Mucosa of rectum (tissue), 2 donors: Measurements from ENCODE around the gene KCNC4.
A peak's percentile ranks its signal among the peaks of the same experiment; 100 is the strongest.

Experiments used
- H3K27ac ChIP-seq, 2 donors: one replicate each; pipeline ENCODE4 v1.7.0; 2013; ENCODE audit warnings: inconsistent platforms in 2 of 2, low read depth in 2 of 2, low read length in 2 of 2
- H3K27me3 ChIP-seq, 2 donors: one replicate each; pipeline ENCODE4 v1.7.0; 2013; ENCODE audit warnings: low read length in 2 of 2; ENCODE audit not compliant: control insufficient read depth in 2 of 2, insufficient read depth in 2 of 2
- H3K36me3 ChIP-seq, 2 donors: one replicate each; pipeline ENCODE4 v1.7.0; 2013; ENCODE audit warnings: low read length in 2 of 2; ENCODE audit not compliant: control insufficient read depth in 2 of 2, insufficient read depth in 2 of 2
- H3K4me1 ChIP-seq, 2 donors: one replicate each; pipeline ENCODE4 v1.7.0; 2013; ENCODE audit warnings: low read length in 2 of 2, mild to moderate bottlenecking in 1 of 2; ENCODE audit not compliant: control insufficient read depth in 2 of 2, insufficient read depth in 2 of 2
- H3K4me3 ChIP-seq, 2 donors: one replicate each; pipeline ENCODE4 v1.7.0; 2013; ENCODE audit warnings: low read length in 2 of 2
- H3K9ac ChIP-seq, 2 donors: one replicate each; pipeline ENCODE4 v1.7.0; 2013; ENCODE audit warnings: low read length in 2 of 2, low read depth in 1 of 2, mild to moderate bottlenecking in 1 of 2
- H3K9me3 ChIP-seq, 2 donors: one replicate each; pipeline ENCODE4 v1.7.0; 2013; ENCODE audit warnings: low read length in 2 of 2; ENCODE audit not compliant: control insufficient read depth in 2 of 2
- donor health status: healthy.
- donor health status: Normal muscosa, but diverticular disease.

Gene KCNC4

DNA sequence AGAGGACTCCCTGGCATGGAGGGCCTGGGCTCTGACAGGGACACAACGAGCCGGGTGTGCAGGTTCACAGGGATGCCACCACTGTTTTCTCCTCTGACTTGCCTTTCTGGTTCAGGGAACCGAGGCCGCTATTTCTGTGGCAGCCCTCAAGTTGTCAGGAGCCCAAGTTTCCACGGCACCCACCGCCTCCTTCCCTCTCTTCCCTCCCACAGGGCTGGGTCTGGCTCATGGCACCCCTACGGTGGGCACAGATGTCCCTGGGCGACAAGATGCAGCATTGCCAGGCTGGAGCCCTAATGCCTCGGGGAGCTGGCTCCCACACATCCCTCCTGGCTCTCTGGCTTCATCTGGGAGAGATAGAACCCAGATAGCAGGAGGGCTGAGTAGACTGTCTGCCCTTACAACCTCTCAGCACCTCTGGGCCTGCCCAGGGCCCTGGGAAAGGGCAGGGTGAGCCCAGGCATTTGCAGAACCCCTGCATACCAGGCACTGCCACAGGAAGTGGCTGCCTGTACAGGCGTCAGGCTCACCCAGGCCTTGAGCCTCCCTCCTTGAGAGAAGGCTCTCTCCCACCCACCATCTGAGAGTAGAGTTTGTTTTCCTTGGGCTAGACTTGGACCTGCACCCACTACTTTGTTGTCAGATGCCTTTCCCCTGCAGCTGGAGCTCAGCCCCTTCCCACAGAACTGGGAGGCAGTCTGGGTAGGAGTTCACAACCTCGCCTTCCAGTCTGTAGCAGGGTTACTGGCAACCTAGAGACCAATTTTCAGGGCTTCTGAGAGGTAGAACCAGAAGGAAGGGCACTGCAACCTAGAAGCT is 20.5 kb downstream of the KCNC4 start:
- Histone ChIP-seq H3K27ac (no peak overlapping the region), H3K36me3 (peaks cover 3 to 8% of the 10 kb centered on the region in 2 donors), H3K9ac (no peak overlapping the region), H3K4me3 (no peak overlapping the region), H3K4me1 (peaks cover 0 to 3% of the 10 kb centered on the region in 2 donors), H3K9me3 (no peaks in the 10 kb centered on the region), H3K27me3 (no peaks in the 10 kb centered on the region)

DNA sequence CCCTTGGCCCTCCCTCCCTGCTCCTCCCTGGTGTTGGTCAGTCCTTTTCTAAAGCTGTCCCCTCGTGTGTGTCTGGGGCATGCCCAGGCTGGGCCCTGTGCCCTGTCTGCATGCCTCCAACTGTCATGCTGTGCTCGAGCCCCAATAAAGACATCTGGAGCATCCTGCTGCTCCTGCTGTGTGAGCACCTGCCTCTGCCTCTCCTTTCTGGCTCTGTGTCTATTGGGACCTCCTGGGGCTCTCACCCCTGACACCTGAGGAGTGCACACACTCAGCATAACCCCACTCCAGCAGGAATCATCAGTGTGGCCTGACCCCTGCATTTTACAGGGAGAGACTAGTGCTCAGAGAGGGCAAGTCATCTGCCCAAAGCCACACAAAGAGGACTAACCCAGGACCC is 23.7 kb downstream of the KCNC4 start:
- no peak overlapping the region for H3K9ac ChIP-seq
- H3K4me3 ChIP-seq = no peak overlapping the region
- peaks cover 3 to 4% of the 10 kb centered on the region in 2 donors for H3K36me3 ChIP-seq
- H3K4me1 ChIP-seq = peaks cover 0 to 12% of the 10 kb centered on the region in 2 donors
- H3K27me3 ChIP-seq = no peaks in the 10 kb centered on the region
- no peaks in the 10 kb centered on the region for H3K9me3 ChIP-seq
- H3K27ac ChIP-seq = no peak overlapping the region

DNA sequence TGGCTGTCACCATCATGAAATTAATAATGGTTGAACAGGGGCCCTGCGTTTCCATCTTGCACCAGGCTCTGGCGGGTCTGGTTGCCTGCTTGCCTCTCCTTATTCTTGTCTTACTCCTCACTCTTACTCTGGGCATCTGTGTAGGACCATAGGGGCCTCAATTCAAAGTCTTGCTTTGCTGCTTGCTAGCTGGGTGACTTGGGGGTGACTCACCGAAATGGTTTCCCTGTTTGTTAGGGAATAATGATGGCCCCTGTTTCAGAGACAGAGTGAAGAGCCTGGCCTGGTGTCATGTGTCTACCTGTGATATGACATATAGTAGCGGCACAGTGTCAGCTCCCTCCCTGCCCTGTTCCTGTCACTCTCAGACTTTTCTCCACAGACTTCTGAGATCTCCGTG is 24.6 kb downstream of the KCNC4 start:
- H3K9ac ChIP-seq = no peak overlapping the region
- H3K27ac ChIP-seq = no peak overlapping the region
- H3K27me3 ChIP-seq = no peaks in the 10 kb centered on the region
- no peaks in the 10 kb centered on the region for H3K9me3 ChIP-seq
- peaks cover 3 to 4% of the 10 kb centered on the region in 2 donors for H3K36me3 ChIP-seq
- no peak overlapping the region for H3K4me3 ChIP-seq
- H3K4me1 ChIP-seq = peaks cover 0 to 12% of the 10 kb centered on the region in 2 donors

- H3K4me1 ChIP-seq = peaks cover 0 to 12% of the 10 kb centered on the region in 2 donors
- H3K9ac ChIP-seq = peak overlapping the region in 1 of 2 donors; percentile 27
- H3K27ac ChIP-seq = peak overlapping the region in 1 of 2 donors; percentile 52
- H3K36me3 ChIP-seq = peaks cover 3 to 4% of the 10 kb centered on the region in 2 donors
- no peaks in the 10 kb centered on the region for H3K27me3 ChIP-seq
- H3K4me3 ChIP-seq = no peak overlapping the region
- no peaks in the 10 kb centered on the region for H3K9me3 ChIP-seq
These were observed 25.2 kb downstream of the KCNC4 start for GRCh38 chr1:110235181-110235833.

GRCh38 chr1:110235834-110236682 is 25.9 kb downstream of the KCNC4 start:
- Histone ChIP-seq H3K4me1 (peaks cover 0 to 12% of the 10 kb centered on the region in 2 donors), H3K27ac (peak overlapping the region in 1 of 2 donors; percentile 52), H3K4me3 (no peak overlapping the region)

DNA sequence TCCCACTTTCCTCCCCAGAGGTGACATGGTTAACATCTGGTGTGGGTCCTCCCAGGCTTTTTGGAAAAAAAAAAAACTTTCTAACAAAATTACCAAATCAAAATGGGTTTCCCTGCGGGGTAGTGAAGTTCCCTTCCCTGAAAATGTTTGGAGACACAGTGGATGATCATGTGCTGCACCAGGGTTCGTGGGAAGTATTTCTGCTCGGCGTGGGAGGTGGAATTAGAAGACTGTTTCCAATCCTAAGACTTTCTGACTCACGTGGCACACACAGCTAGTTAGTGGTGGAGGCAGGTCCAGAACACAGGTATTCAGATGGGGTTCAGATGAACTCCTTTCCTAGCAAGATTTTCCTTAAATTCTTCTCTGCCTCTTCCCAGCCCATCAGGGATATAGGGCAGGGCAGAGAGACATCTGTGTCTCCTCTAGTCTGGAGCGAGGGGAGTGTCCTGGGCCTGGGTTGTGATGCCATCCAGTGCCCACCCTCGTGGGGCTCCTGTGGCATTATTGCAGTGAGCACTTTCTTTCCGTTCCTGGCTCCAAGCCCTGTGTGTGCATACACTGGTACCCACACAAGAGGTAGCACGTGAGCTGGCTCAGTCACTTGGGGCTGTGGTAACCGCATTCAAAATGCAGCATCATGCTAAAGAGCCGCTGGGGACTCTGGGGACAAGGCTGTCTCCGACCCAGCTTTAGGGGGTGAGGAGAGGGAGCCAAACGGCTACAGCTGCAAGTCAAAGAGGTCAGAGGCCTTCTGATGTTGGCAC is 27.5 kb downstream of the KCNC4 start:
- Histone ChIP-seq H3K4me3 (no peak overlapping the region), H3K4me1 (peaks cover 0 to 12% of the 10 kb centered on the region in 2 donors), H3K36me3 (peaks cover 2% of the 10 kb centered on the region in 2 donors), H3K9ac (no peak overlapping the region), H3K27me3 (no peaks in the 10 kb centered on the region), H3K27ac (no peak overlapping the region), H3K9me3 (no peaks in the 10 kb centered on the region)

More at GRCh38 chr1:110235834-110236682, 25.9 kb downstream of the KCNC4 start:
- H3K36me3 ChIP-seq = peaks cover 3 to 4% of the 10 kb centered on the region in 2 donors
- H3K27me3 ChIP-seq = no peaks in the 10 kb centered on the region
- peak overlapping the region in 1 of 2 donors; percentile 27 for H3K9ac ChIP-seq
- no peaks in the 10 kb centered on the region for H3K9me3 ChIP-seq

DNA sequence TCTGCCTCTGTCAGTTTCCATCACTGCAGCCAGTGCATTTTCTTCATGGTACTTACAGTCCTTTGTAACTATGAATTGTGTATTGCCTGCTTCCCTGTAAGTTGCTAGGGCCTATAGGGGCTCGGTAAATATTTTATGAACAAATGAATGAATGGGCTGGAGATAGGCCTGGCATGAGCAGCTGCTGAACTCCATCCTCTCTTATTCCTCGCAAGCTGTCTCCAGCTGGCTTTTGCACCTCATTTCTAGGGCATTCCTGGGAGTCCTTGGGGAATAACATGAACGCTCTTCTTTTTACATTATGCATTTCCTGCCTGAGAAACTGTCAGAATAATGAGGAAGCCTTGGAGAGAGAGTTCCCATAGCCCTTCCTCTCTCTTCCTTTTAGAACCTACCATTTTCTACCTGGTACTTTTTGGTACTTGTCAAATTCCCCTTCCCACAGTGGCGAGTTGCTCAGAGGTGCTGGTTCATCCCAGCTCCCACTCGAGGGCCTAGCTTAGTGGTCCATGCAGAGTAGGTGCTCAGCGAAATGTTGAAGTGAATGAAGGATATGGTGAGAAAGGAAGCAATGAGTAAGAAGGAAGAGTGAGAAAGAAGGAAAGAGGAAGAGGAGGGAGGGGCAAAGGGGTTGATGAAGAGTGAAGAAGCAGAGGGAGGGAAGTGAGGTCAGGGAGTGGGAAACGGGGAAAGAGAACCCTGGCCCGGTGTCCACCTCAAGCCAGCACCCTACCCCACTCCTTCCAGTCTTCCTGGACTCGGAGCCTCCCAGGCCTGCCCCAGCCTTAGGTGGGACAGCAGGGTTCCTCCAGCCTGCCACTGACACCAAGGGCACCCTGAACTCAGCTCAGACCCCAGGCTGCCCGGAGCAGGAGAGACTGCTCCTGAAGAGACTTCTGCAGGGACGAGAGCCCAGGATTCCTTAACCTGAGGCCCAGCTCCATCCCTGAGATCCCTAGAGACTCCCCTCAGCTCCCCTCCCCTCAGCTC is 29.6 kb downstream of the KCNC4 start:
- H3K9ac ChIP-seq = no peak overlapping the region
- H3K9me3 ChIP-seq = no peaks in the 10 kb centered on the region
- H3K4me1 ChIP-seq = peaks cover 0 to 12% of the 10 kb centered on the region in 2 donors
- no peaks in the 10 kb centered on the region for H3K27me3 ChIP-seq
- no peak overlapping the region for H3K27ac ChIP-seq
- H3K36me3 ChIP-seq = peaks cover 0 to 2% of the 10 kb centered on the region in 2 donors
- H3K4me3 ChIP-seq = no peak overlapping the region

DNA sequence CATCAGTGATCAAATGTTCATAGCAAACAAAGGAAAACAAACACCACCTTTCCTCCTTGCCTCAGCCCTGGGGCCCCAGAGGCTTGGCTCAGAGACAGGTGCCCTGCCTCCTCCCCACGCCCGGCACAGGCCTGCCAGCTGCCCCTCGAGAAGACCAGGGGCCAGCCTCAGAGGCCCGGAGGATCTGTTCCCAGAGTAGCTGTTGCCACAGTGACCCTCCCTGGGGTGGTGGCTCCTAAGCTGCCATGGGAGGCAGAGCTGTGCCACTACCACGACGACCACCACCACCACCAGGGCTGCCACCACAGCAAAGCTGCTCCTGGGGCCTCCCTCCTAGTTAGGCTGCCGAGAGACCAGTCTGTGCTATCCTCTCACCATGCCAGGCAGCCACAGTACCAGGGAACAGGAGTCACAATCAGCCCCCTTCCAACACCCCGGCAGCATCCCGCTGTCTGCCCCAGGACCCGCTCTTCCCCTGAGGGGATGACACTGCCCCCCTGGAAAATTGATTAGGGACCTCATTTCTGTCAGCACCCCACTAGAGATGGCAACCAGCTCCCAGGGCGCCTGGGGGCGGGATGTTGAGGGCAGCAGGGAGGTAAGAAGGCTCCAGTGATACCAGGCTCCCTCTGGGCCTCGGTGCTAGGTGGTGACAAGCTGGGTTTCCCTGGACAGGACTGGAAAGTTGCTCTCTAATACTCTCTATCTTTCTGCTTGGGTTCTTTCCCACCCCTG is 30.5 kb downstream of the KCNC4 start:
- no peaks in the 10 kb centered on the region for H3K9me3 ChIP-seq
- H3K27me3 ChIP-seq = no peaks in the 10 kb centered on the region
- no peak overlapping the region for H3K4me3 ChIP-seq
- H3K4me1 ChIP-seq = peaks cover 0 to 9% of the 10 kb centered on the region in 2 donors
- no peak overlapping the region for H3K9ac ChIP-seq
- H3K27ac ChIP-seq = no peak overlapping the region
- peaks cover 0 to 2% of the 10 kb centered on the region in 2 donors for H3K36me3 ChIP-seq
